HepG2 (cell line): ENCODE results near the gene GPR68. TPM values are rescaled to one million over a fixed set of nuclear protein-coding genes. Genes with fewer than 3 reads are reported as not detected.

Experiments
- ATAC-seq: fragments of 200-7000 bp; cut with Tn5 transposase; 3 replicates; pipeline ENCODE4 v1.9.1; 2020; ENCODE audit warnings: mild to moderate bottlenecking, moderate library complexity
- BruUV-seq: library from RNA; stranded (reverse); fragments of 400-500 nt; replicated peaks from 2 replicates; lab custom pipeline; 2021; lab: Mats Ljungman, UMichigan
- CTCF ChIA-PET: fragments of 300-600 bp; formaldehyde crosslinking; extraction: SDS; loops from one replicate; lab custom pipeline; 2021; ENCODE audit warnings: low total read pairs, inconsistent platforms, low intra/inter-chr PET ratio; lab: Yijun Ruan, JAX
- POLR2A ChIA-PET: fragments of 350-600 bp; sonication (Branson Sonifier 250); formaldehyde crosslinking; loops from one replicate; lab custom pipeline; 2020; ENCODE audit warnings: antibody characterized with exemption, inconsistent platforms; lab: Yijun Ruan, JAX
- DNase-seq: peaks from one replicate; pipeline ENCODE4 v3.0.0-alpha.2; 2015; ENCODE audit warnings: low spot score
- FAIRE-seq: peaks from 3 replicates; lab custom pipeline; 2011; peaks lifted over from hg19 to GRCh38; lab: Jason Lieb, UNC
- H2AFZ ChIP-seq: one replicate; pipeline ENCODE4 v1.6.1; 2011; ENCODE audit warnings: low read length, inconsistent platforms
- H3K27ac ChIP-seq: fragments of 300-600 bp; 3 replicates; pipeline ENCODE4 v1.8.0; 2011; ENCODE audit warnings: mixed run types, mild to moderate bottlenecking, mixed read lengths, low read length, inconsistent platforms; ENCODE audit not compliant: insufficient read depth; ENCODE audit errors: extremely low read length
- H3K27me3 ChIP-seq, 2 experiments: fragments of 200-600 bp in 1 of 2; 2 replicates in 1 of 2; 3 replicates in 1 of 2; pipeline versions ENCODE4 v1.6.0 to v1.8.0; 2011; ENCODE audit warnings: low read length in 2 of 2, mild to moderate bottlenecking in 2 of 2, moderate library complexity in 2 of 2, inconsistent platforms in 1 of 2; ENCODE audit not compliant: insufficient read depth in 2 of 2, control insufficient read depth in 1 of 2
- H3K36me3 ChIP-seq, 2 experiments: fragments of 200-600 bp in 1 of 2; replicated peaks in 1 of 2; 2 replicates in 1 of 2; 3 replicates in 1 of 2; pipeline versions ENCODE4 v1.5.1 to v1.8.0; 2011; ENCODE audit warnings: low read length in 2 of 2, inconsistent platforms in 1 of 2; ENCODE audit not compliant: insufficient read depth in 2 of 2, control insufficient read depth in 1 of 2
- H3K4me1 ChIP-seq: 2 replicates; pipeline ENCODE4 v1.5.1; 2012; ENCODE audit warnings: low read length, inconsistent platforms; ENCODE audit not compliant: insufficient read depth
- H3K4me2 ChIP-seq: 2 replicates; pipeline ENCODE4 v1.6.0; 2011; ENCODE audit warnings: low read depth, low read length, inconsistent platforms
- H3K4me3 ChIP-seq, 3 experiments: fragments of 200-600 bp in 1 of 3; sonication (generic), shearing (Covaris generic) in 1 of 3; replicated peaks in 1 of 3; 2 replicates each; pipeline ENCODE4 v1.5.1; 2011 to 2016; ENCODE audit warnings: low read length in 3 of 3, inconsistent platforms in 2 of 3, low read depth in 2 of 3, mild to moderate bottlenecking in 2 of 3, control low read depth in 1 of 3, mixed read lengths in 1 of 3; ENCODE audit not compliant: insufficient read depth in 1 of 3
- H3K79me2 ChIP-seq: one replicate; pipeline ENCODE4 v1.6.1; 2011; ENCODE audit warnings: low read length, inconsistent platforms; ENCODE audit not compliant: insufficient read depth
- H3K9ac ChIP-seq: 2 replicates; pipeline ENCODE4 v1.6.0; 2011; ENCODE audit warnings: mild to moderate bottlenecking, low read depth, low read length, inconsistent platforms; ENCODE audit not compliant: insufficient read depth
- H3K9me3 ChIP-seq: 2 replicates; pipeline ENCODE4 v1.5.1; 2012; ENCODE audit warnings: mild to moderate bottlenecking, low read length
- H4K20me1 ChIP-seq: 2 replicates; pipeline ENCODE4 v1.6.0; 2011; ENCODE audit warnings: inconsistent platforms, mild to moderate bottlenecking, low read length, moderate library complexity; ENCODE audit not compliant: insufficient read depth
- ERF ChIP-seq: IDR thresholded peaks from 2 replicates; pipeline ENCODE4 v1.6.1; 2018; ENCODE audit warnings: missing biosample characterization, missing genetic modification reagents
- IKZF1 ChIP-seq: fragments of 450-650 bp; IDR thresholded peaks from 2 replicates; pipeline ENCODE4 v1.7.1; 2016
- KAT2B ChIP-seq: fragments of 150-350 bp; IDR thresholded peaks from 2 replicates; pipeline ENCODE4 v1.6.1; 2014; ENCODE audit warnings: low read depth, low read length, borderline replicate concordance
- KDM1A ChIP-seq: IDR thresholded peaks from 2 replicates; pipeline ENCODE4 v1.6.1; 2016; ENCODE audit warnings: missing compliant biosample characterization
- KLF11 ChIP-seq: IDR thresholded peaks from 2 replicates; pipeline ENCODE4 v1.6.1; 2016; ENCODE audit warnings: missing compliant biosample characterization
- MEF2D ChIP-seq: sonication (generic); formaldehyde crosslinking; IDR thresholded peaks from 2 replicates; pipeline ENCODE4 v1.5.1; 2020; ENCODE audit warnings: mild to moderate bottlenecking, missing genetic modification reagents
- THAP11 ChIP-seq: IDR thresholded peaks from 2 replicates; pipeline ENCODE4 v1.6.1; 2016; ENCODE audit warnings: missing biosample characterization, missing genetic modification reagents
- ZBTB8A ChIP-seq: sonication (generic); formaldehyde crosslinking; IDR thresholded peaks from 2 replicates; pipeline ENCODE4 v1.4.0; 2020; ENCODE audit warnings: mild to moderate bottlenecking, low read depth, missing genetic modification reagents, borderline replicate concordance
- ZMYM3 ChIP-seq: sonication (generic); formaldehyde crosslinking; IDR thresholded peaks from 2 replicates; pipeline ENCODE4 v1.5.1; 2020; ENCODE audit warnings: mild to moderate bottlenecking, missing genetic modification reagents
- ZNF143 ChIP-seq: sonication (generic); formaldehyde crosslinking; IDR thresholded peaks from 2 replicates; pipeline ENCODE4 v1.4.0; 2020; ENCODE audit warnings: missing genetic modification reagents
- ZNF24 ChIP-seq: fragments of 450-650 bp; IDR thresholded peaks from 2 replicates; pipeline ENCODE4 v1.6.1; 2017; ENCODE audit warnings: antibody characterized with exemption, mild to moderate bottlenecking
- ZNF891 ChIP-seq: sonication (generic); formaldehyde crosslinking; IDR thresholded peaks from 2 replicates; pipeline ENCODE4 v1.5.0; 2020; ENCODE audit warnings: mild to moderate bottlenecking, missing genetic modification reagents
- WGBS: methylation state at CpG from one replicate; pipeline ENCODE4 v1.1.6; 2017; ENCODE audit warnings: low lambda C conversion rate; 5-methylcytosine and 5-hydroxymethylcytosine counted together
- in situ Hi-C: cut with HindIII; loops from 2 replicates; pipeline ENCODE4 v1.10.0; 2017; ENCODE audit warnings: low pct_unique_long_range_greater_than_20kb; ENCODE audit not compliant: extremely low pct_ligation_motif_present
- intact Hi-C: fragments of 100-400 bp; cut with micrococcal nuclease; formaldehyde crosslinking; loops from one replicate; pipeline ENCODE4 v1.10.0; 2022; ENCODE audit not compliant: unreplicated experiment
- polyA plus RNA-seq, 8 experiments: library from polyadenylated mRNA; depleted of rRNA in 3 of 8; stranded (reverse) in 7 of 8; unstranded in 1 of 8; fragments of >200 nt; fragmentation: Illumina TruSeq in 4 of 8; extraction: Trizol in 4 of 8; gene quantifications; 2 replicates each; pipeline versions ENCODE4 v1.2.1 to v1.2.3, GENCODE V29; 2011 to 2016; ENCODE audit warnings: low read depth in 4 of 8, missing spikeins in 1 of 8, mixed read lengths in 1 of 8; ENCODE audit not compliant: insufficient read depth in 1 of 8
- total RNA-seq, 5 experiments: library from RNA; depleted of rRNA; stranded (reverse); fragments of >200 nt; fragmentation: Illumina TruSeq; extraction: Trizol; gene quantifications; 2 replicates each; pipeline ENCODE4 v1.2.3, GENCODE V29; 2016; ENCODE audit warnings: low read depth in 1 of 5

Gene GPR68
- total and polyA plus RNA-seq, 2 of the 13 experiments (the other 11 are each of a cell fraction or from before 2014, with no cell fraction given), result not detected

DNA sequence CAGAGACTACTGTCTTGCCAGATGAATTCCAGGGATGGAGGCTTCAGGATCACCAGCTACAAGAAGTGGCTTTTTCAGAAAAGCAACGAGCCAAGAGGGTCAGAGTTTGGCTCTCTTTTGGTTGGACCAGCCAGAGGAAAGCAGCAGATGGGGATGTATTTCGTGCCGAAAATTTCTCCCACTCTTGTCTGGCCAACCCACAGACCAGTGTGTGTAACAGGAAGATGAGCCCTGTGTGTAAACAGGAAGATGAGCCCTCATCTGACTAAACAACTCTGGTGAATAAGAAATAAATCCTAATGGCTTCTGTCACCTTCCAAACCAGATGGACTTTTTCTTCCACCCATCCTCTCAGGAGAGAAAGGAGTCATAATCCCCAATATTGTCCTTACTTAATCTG lies 13.1 kb downstream of the GPR68 start (continued):
- no peak for TF ChIP-seq ZBTB8A
- no peak for TF ChIP-seq ERF (CRISPR knock-in tag)

GRCh38 chr14:91230397-91231035 lies 14.0 kb downstream of the GPR68 start:
- CTCF ChIA-PET, result no interaction called here
- no peak overlapping the region for H2AFZ ChIP-seq
- no TSS peak for BruUV-seq
- WGBS, result 59% methylated on average over 4 of the region's 4 CpGs
- H3K79me2 ChIP-seq, result no peaks in the 10 kb centered on the region
- no peak overlapping the region for H3K9ac ChIP-seq
- FAIRE-seq, result no peak
- peaks cover under 1% of the 10 kb centered on the region for H3K4me1 ChIP-seq
- H3K27me3 ChIP-seq, result no peaks in the 10 kb centered on the region
- no peaks in the 10 kb centered on the region for H4K20me1 ChIP-seq
- intact Hi-C loops (no loop called here), in situ Hi-C loops (no loop called here)
- TF ChIP-seq KAT2B (no peak), KDM1A (CRISPR knock-in tag) (no peak), MEF2D (CRISPR knock-in tag) (no peak), ZNF891 (CRISPR knock-in tag) (no peak), KLF11 (no peak), ZNF143 (CRISPR knock-in tag) (peak; percentile 62), IKZF1 (no peak), ZNF24 (no peak), ZMYM3 (CRISPR knock-in tag) (no peak), THAP11 (CRISPR knock-in tag) (peak; percentile 61)
- H3K4me3 ChIP-seq, result no peak overlapping the region
- no peaks in the 10 kb centered on the region for H3K36me3 ChIP-seq
- H3K9me3 ChIP-seq, result no peaks in the 10 kb centered on the region
- ATAC-seq, result no peak
- no peak overlapping the region for H3K4me2 ChIP-seq
- H3K27ac ChIP-seq, result no peak overlapping the region
- no peak for DNase-seq
- POLR2A ChIA-PET, result no interaction called here
